Measurements from ENCODE around the gene TAB2. TPM values are rescaled to one million over a fixed set of nuclear protein-coding genes. Genes with fewer than 3 reads are reported as not detected.

Gene TAB2
- total RNA-seq, 1 experiment from 2014 or later = 55.6 TPM

DNA sequence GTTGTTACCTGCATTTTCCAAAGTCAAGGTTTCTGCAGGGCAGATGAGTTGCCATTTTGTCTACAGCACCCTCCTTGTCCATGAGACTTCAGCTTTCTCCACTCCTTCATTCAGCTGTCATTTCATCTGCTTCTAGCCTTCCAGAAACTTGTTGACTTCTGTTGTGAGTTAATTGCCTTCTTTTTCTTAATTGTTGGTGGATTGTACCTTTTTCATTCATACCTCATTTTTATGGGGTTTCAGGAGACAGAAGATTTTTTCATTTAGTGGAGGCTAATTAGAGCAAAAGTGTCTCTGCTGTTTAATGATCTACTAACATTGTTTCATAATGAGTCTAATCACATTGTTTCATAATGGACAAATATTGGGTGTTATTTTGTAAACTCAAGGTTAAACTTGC lies 75.0 kb downstream of the TAB2 start (continued):
- TF ChIP-seq, protein P1, sequence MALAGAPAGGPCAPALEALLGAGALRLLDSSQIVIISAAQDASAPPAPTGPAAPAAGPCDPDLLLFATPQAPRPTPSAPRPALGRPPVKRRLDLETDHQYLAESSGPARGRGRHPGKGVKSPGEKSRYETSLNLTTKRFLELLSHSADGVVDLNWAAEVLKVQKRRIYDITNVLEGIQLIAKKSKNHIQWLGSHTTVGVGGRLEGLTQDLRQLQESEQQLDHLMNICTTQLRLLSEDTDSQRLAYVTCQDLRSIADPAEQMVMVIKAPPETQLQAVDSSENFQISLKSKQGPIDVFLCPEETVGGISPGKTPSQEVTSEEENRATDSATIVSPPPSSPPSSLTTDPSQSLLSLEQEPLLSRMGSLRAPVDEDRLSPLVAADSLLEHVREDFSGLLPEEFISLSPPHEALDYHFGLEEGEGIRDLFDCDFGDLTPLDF (CRISPR knock-in tag; IDR thresholded peaks at IDR 0.05) = no peak
- TF ChIP-seq NR3C1 (CRISPR knock-in tag; conservative IDR thresholded peaks at IDR 0.05; ENCODE audit: low read depth) (no peak), CREB1 (CRISPR knock-in tag; IDR thresholded peaks at IDR 0.05) (no peak), ZNF671 (CRISPR knock-in tag; IDR thresholded peaks at IDR 0.05) (no peak), ZNF416 (CRISPR knock-in tag; IDR thresholded peaks at IDR 0.05) (no peak), PRRX2 (CRISPR knock-in tag; IDR thresholded peaks at IDR 0.05) (no peak)
- TF ChIP-seq, protein P2, sequence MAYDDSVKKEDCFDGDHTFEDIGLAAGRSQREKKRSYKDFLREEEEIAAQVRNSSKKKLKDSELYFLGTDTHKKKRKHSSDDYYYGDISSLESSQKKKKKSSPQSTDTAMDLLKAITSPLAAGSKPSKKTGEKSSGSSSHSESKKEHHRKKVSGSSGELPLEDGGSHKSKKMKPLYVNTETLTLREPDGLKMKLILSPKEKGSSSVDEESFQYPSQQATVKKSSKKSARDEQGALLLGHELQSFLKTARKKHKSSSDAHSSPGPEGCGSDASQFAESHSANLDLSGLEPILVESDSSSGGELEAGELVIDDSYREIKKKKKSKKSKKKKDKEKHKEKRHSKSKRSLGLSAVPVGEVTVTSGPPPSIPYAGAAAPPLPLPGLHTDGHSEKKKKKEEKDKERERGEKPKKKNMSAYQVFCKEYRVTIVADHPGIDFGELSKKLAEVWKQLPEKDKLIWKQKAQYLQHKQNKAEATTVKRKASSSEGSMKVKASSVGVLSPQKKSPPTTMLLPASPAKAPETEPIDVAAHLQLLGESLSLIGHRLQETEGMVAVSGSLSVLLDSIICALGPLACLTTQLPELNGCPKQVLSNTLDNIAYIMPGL (CRISPR knock-in tag; IDR thresholded peaks at IDR 0.05) = no peak

DNA sequence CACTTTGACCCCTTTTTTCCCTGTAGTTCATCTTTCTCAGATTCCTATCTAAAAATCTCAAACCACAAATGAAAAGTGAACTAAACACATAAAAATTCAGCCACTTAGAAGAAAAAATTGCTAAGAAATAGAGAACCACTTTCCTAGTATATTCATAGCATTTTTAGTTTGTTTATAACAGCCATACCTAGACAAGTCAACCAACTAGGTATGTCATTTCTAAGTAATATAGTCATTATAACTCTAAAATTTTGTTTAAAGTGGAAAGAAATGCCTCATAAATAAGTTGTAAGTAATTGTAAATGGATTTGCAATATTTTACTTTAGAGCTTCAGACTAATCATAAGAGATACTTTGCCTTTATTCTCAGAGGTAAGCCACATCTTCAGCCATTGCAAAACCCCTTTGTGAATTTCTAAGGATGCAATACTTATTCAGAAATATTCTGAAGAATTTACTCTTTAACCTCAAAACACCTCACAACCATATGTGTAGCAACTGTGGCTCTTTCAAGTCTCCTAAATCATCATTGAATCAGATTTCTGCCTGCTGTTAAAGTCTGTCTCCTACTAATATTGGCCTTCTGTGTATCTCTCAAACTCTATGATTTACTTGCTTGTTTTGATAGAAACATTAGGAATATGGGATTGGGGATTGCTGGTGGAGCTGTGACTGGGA lies 75.6 kb downstream of the TAB2 start:
- Mint-ChIP-seq H3K36me3 (peaks cover 10% of the 10 kb centered on the region), H3K4me3 (no peak overlapping the region), H3K4me1 (peaks cover 8% of the 10 kb centered on the region; the same call in 1 of the 2 replicates), H3K9me3 (peaks cover under 1% of the 10 kb centered on the region), H3K27ac (no peak overlapping the region), H3K27me3 (ENCODE audit: low read depth) (no peaks in the 10 kb centered on the region)
- POLR2A ChIA-PET = no interaction called here
- no peak for DNase-seq (ENCODE audit: low spot score)
- ATAC-seq = no peak
- CTCF ChIA-PET = interaction anchor here (2.2 kb wide), 1 partner anchor 39 kb away, joined by 7 read pairs; no protein-coding TSS in a partner anchor
- TF ChIP-seq NFYB (CRISPR knock-in tag; conservative IDR thresholded peaks at IDR 0.05; ENCODE audit: low read depth) (no peak), CREM (CRISPR knock-in tag; IDR thresholded peaks at IDR 0.05) (no peak), FOXJ3 (CRISPR knock-in tag; IDR thresholded peaks at IDR 0.05; ENCODE audit: borderline replicate concordance) (no peak), SMAD3 (CRISPR knock-in tag; IDR thresholded peaks at IDR 0.05; ENCODE audit: borderline replicate concordance) (no peak), SOX15 (CRISPR knock-in tag; IDR thresholded peaks at IDR 0.05) (no peak), NFATC4 (CRISPR knock-in tag; IDR thresholded peaks at IDR 0.05) (no peak), MXD4 (CRISPR knock-in tag; IDR thresholded peaks at IDR 0.05; ENCODE audit: borderline replicate concordance) (no peak), ZNF219 (CRISPR knock-in tag; IDR thresholded peaks at IDR 0.05; ENCODE audit: borderline replicate concordance) (no peak), FOXP1 (CRISPR knock-in tag; IDR thresholded peaks at IDR 0.05; ENCODE audit: borderline replicate concordance) (no peak), SMAD4 (CRISPR knock-in tag; IDR thresholded peaks at IDR 0.05) (no peak), ZNF263 (CRISPR knock-in tag; IDR thresholded peaks at IDR 0.05; ENCODE audit: low read depth) (no peak), JAZF1 (CRISPR knock-in tag; IDR thresholded peaks at IDR 0.05) (no peak), RELA (CRISPR knock-in tag; IDR thresholded peaks at IDR 0.05; ENCODE audit: borderline replicate concordance) (no peak), TP53 (CRISPR knock-in tag; IDR thresholded peaks at IDR 0.05) (no peak), ZNF121 (CRISPR knock-in tag; IDR thresholded peaks at IDR 0.05) (no peak)
- TF ChIP-seq, protein P3, sequence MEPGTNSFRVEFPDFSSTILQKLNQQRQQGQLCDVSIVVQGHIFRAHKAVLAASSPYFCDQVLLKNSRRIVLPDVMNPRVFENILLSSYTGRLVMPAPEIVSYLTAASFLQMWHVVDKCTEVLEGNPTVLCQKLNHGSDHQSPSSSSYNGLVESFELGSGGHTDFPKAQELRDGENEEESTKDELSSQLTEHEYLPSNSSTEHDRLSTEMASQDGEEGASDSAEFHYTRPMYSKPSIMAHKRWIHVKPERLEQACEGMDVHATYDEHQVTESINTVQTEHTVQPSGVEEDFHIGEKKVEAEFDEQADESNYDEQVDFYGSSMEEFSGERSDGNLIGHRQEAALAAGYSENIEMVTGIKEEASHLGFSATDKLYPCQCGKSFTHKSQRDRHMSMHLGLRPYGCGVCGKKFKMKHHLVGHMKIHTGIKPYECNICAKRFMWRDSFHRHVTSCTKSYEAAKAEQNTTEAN (CRISPR knock-in tag; IDR thresholded peaks at IDR 0.05) = no peak
- TF ChIP-seq, protein P4, sequence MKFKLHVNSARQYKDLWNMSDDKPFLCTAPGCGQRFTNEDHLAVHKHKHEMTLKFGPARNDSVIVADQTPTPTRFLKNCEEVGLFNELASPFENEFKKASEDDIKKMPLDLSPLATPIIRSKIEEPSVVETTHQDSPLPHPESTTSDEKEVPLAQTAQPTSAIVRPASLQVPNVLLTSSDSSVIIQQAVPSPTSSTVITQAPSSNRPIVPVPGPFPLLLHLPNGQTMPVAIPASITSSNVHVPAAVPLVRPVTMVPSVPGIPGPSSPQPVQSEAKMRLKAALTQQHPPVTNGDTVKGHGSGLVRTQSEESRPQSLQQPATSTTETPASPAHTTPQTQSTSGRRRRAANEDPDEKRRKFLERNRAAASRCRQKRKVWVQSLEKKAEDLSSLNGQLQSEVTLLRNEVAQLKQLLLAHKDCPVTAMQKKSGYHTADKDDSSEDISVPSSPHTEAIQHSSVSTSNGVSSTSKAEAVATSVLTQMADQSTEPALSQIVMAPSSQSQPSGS (CRISPR knock-in tag; IDR thresholded peaks at IDR 0.05; ENCODE audit: borderline replicate concordance, low read depth) = no peak
- TF ChIP-seq, protein P5, sequence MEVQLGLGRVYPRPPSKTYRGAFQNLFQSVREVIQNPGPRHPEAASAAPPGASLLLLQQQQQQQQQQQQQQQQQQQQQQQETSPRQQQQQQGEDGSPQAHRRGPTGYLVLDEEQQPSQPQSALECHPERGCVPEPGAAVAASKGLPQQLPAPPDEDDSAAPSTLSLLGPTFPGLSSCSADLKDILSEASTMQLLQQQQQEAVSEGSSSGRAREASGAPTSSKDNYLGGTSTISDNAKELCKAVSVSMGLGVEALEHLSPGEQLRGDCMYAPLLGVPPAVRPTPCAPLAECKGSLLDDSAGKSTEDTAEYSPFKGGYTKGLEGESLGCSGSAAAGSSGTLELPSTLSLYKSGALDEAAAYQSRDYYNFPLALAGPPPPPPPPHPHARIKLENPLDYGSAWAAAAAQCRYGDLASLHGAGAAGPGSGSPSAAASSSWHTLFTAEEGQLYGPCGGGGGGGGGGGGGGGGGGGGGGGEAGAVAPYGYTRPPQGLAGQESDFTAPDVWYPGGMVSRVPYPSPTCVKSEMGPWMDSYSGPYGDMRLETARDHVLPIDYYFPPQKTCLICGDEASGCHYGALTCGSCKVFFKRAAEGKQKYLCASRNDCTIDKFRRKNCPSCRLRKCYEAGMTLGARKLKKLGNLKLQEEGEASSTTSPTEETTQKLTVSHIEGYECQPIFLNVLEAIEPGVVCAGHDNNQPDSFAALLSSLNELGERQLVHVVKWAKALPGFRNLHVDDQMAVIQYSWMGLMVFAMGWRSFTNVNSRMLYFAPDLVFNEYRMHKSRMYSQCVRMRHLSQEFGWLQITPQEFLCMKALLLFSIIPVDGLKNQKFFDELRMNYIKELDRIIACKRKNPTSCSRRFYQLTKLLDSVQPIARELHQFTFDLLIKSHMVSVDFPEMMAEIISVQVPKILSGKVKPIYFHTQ (CRISPR knock-in tag; IDR thresholded peaks at IDR 0.05) = no peak
- TF ChIP-seq, protein P6, sequence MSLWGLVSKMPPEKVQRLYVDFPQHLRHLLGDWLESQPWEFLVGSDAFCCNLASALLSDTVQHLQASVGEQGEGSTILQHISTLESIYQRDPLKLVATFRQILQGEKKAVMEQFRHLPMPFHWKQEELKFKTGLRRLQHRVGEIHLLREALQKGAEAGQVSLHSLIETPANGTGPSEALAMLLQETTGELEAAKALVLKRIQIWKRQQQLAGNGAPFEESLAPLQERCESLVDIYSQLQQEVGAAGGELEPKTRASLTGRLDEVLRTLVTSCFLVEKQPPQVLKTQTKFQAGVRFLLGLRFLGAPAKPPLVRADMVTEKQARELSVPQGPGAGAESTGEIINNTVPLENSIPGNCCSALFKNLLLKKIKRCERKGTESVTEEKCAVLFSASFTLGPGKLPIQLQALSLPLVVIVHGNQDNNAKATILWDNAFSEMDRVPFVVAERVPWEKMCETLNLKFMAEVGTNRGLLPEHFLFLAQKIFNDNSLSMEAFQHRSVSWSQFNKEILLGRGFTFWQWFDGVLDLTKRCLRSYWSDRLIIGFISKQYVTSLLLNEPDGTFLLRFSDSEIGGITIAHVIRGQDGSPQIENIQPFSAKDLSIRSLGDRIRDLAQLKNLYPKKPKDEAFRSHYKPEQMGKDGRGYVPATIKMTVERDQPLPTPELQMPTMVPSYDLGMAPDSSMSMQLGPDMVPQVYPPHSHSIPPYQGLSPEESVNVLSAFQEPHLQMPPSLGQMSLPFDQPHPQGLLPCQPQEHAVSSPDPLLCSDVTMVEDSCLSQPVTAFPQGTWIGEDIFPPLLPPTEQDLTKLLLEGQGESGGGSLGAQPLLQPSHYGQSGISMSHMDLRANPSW (CRISPR knock-in tag; conservative IDR thresholded peaks at IDR 0.05; ENCODE audit: low read depth) = no peak

Data from WTC11 (cell line).